ENCODE measurements around the gene MOB3B. TPM values are rescaled to one million over a fixed set of nuclear protein-coding genes. Genes with fewer than 3 reads are reported as not detected.

MOB3B gene
- total RNA-seq, 3 donors from 2014 or later (not counting 1 experiment from before 2014, with no cell fraction given): 0.23 to 0.30 (median 0.28) TPM

DNA sequence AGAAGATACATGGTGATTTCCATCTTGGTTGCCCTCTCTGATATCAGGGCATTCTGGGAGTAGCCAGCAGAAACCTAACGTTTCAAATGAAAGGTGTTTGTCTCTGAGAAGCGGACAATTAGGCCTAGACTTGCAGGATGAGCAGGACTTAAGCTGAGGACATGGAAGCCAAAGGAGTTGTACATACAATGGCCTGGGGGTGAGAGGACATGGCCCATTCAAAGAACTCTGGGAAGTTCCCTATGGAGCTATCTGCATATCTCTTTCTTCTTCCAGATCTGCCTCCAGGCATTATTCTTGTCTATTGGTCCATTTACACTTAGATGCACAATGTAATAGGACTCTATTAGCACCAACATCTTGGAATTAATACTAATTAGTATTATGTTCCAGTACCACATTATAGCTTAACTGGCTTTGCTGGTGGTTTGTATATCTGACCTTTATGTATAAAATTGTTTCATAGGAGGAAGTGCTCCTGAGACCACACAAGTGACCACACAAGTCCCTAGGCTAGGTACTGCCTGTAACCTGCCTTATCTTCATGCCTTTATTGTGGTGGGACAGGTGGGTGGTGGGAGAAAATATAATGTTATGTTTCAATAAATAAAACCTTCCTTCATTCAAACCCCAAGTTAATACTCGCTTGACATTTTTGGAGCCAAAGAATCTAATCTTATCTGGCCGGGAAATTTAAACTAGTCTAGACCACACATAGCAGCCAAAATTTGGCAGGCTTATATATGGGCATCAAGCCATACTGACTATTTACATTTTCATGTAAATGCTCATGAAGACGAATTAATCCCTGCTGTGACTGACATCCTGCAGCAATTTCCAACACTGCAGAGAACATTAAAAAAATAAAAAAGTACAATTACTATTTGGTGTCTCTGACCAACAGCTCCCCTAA, 180.6 kb downstream of the MOB3B start:
- WGBS (ENCODE audit: insufficient coverage): 85% methylated on average over 5 of the region's 5 CpGs
- Mint-ChIP-seq H3K36me3 (no peaks in the 10 kb centered on the region), H3K9me3 (no peaks in the 10 kb centered on the region), H3K4me1 (peaks cover 11 to 18% of the 10 kb centered on the region in 2 donors), H3K4me3 (no peak overlapping the region), H3K27me3 (ENCODE audit: low read depth in 2 of 2) (no peaks in the 10 kb centered on the region), H3K27ac (no peak overlapping the region)
- intact Hi-C loops (cut with micrococcal nuclease): no loop called here
- TF ChIP-seq CTCF (IDR thresholded peaks at IDR 0.05): no peak
- Histone ChIP-seq H3K36me3 (ENCODE audit: control insufficient read depth, insufficient read depth, low read length) (no peaks in the 10 kb centered on the region), H3K4me3 (ENCODE audit: low read length) (no peak overlapping the region), H3K9me3 (ENCODE audit: control insufficient read depth, insufficient read depth, low read length) (no peaks in the 10 kb centered on the region), H3K4me1 (ENCODE audit: control insufficient read depth, insufficient read depth, low read length) (peaks cover 23% of the 10 kb centered on the region), H3K27ac (ENCODE audit: low read length) (no peak overlapping the region), H3K27me3 (ENCODE audit: control insufficient read depth, insufficient read depth, low read length) (no peaks in the 10 kb centered on the region)
- ATAC-seq (no peak), DNase-seq (no peak)

DNA sequence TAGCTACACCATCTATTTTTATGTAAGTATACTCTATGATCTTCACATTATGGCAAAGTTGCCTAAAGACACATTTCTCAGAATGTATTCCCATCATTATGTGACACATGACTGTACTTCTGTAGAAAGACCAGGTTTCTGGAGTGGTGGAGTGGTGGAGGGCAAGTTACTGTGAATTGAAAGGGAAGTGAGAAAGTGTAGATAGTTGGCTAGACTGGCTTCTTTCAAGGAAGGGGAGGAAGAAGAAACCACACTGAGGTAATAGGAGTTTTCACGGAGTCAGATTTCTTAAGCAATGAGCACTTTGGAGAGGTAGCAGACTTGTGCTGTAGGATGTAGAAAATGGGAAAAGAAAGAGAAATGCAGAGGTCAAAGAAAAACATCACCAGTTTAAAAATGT, 181.7 kb downstream of the MOB3B start:
- no peak overlapping the region for H3K4me3 Mint-ChIP-seq
- peaks cover 9 to 18% of the 10 kb centered on the region in 2 donors for H3K4me1 Mint-ChIP-seq
- ATAC-seq: no peak
- Histone ChIP-seq H3K9me3 (ENCODE audit: control insufficient read depth, insufficient read depth, low read length) (no peaks in the 10 kb centered on the region), H3K4me1 (ENCODE audit: control insufficient read depth, insufficient read depth, low read length) (peaks cover 12% of the 10 kb centered on the region), H3K4me3 (ENCODE audit: low read length) (no peak overlapping the region), H3K27me3 (ENCODE audit: control insufficient read depth, insufficient read depth, low read length) (no peaks in the 10 kb centered on the region), H3K36me3 (ENCODE audit: control insufficient read depth, insufficient read depth, low read length) (no peaks in the 10 kb centered on the region), H3K27ac (ENCODE audit: low read length) (no peak overlapping the region)
- intact Hi-C loops (cut with micrococcal nuclease): no loop called here
- DNase-seq: no peak
- H3K9me3 Mint-ChIP-seq: no peaks in the 10 kb centered on the region
- no peaks in the 10 kb centered on the region for H3K36me3 Mint-ChIP-seq
- no peak overlapping the region for H3K27ac Mint-ChIP-seq
- no peaks in the 10 kb centered on the region for H3K27me3 Mint-ChIP-seq (ENCODE audit: low read depth in 2 of 2)
- WGBS (ENCODE audit: insufficient coverage): 76% methylated on average over 1 of the region's 1 CpG
- TF ChIP-seq CTCF (IDR thresholded peaks at IDR 0.05): no peak

DNA sequence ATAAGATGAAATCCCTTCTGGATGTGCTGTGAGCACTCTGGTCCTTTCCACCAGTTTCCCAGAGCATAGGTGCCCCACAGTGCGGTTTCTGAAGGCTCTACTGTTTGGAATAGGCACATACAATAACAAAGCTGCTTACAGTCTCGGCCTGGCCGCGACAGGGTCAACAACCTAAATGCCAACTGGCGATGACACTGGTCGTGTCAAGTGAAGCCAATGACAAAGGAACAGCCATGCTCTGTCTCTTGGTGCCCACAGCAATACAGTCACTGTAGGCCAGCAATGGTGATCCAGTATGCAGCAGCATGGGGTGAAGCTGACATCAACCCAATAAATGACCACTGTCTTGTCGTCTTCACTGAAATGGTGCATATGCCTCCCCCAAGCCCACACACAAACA, 184.8 kb downstream of the MOB3B start:
- H3K27me3 ChIP-seq (ENCODE audit: control insufficient read depth, insufficient read depth, low read length): no peaks in the 10 kb centered on the region
- DNase-seq: no peak
- H3K36me3 ChIP-seq (ENCODE audit: control insufficient read depth, insufficient read depth, low read length): no peaks in the 10 kb centered on the region
- no peaks in the 10 kb centered on the region for H3K27me3 Mint-ChIP-seq (ENCODE audit: low read depth in 2 of 2)
- no peak for ATAC-seq
- intact Hi-C loops (cut with micrococcal nuclease): no loop called here
- no peaks in the 10 kb centered on the region for H3K9me3 Mint-ChIP-seq
- H3K4me3 ChIP-seq (ENCODE audit: low read length): no peak overlapping the region
- no peak overlapping the region for H3K4me3 Mint-ChIP-seq
- H3K36me3 Mint-ChIP-seq: no peaks in the 10 kb centered on the region
- H3K27ac Mint-ChIP-seq: no peak overlapping the region
- H3K27ac ChIP-seq (ENCODE audit: low read length): no peak overlapping the region
- WGBS (ENCODE audit: insufficient coverage): 95% methylated on average over 7 of the region's 7 CpGs
- peaks cover 0 to 5% of the 10 kb centered on the region in 2 donors for H3K4me1 Mint-ChIP-seq
- H3K9me3 ChIP-seq (ENCODE audit: control insufficient read depth, insufficient read depth, low read length): no peaks in the 10 kb centered on the region
- no peak for TF ChIP-seq CTCF (IDR thresholded peaks at IDR 0.05)
- H3K4me1 ChIP-seq (ENCODE audit: control insufficient read depth, insufficient read depth, low read length): no peaks in the 10 kb centered on the region

Measured in natural killer cell (primary cell).